HG03575 (cell line): ENCODE measurements around the gene NINL.
"Not testable (repeated sequence)": the region's sequence is repeated elsewhere in the genome, so short reads cannot be mapped to it uniquely, and the experiment has no call there.

ENCODE experiments used
- ATAC-seq: cut with Tn5 transposase; IDR thresholded peaks from one replicate; pipeline ENCODE4 v1.9.1; 2021; ENCODE audit not compliant: unreplicated experiment, insufficient number of reproducible peaks, low FRiP score; ENCODE audit errors: extremely low read depth

The NINL gene

DNA sequence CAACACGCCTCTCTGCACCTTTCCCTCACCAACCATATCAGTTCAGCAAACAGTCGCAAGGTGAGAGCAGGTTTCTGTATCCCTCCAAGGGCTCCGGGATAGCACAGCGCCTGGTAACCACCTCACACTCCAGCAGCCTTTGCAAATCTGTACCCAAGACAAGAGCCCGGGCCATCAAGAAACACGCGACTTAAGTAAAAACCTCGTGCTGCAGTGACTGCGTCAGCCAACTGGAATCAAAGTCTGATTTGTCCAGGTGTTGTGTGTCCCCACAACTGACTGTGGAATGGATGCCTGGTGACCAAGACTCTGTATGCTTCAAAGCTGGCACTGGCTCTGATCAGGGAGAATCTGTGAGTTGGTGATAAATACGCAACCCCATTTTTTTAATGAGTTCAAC, 74.1 kb downstream of the NINL start:
- ATAC-seq = no peak

DNA sequence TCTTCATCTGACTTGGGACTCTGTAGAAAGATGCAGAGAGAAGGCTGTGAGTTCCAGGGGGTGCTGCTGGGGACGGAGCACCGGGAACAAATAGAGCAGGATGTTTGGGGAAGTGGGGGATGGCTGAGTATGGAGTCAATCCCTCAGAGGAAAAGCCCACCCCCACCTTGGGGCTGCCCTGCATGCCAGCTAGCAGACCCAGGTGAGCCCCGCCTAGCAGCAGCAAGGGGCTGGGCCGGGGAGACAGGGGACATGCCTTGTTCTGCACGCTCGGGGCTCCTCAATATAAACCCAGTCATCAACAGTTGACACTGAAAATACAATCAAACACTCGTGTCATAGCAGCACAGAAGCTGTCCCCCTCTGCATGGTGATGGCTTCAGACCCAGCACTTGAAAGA, 74.6 kb downstream of the NINL start:
- ATAC-seq = no peak

DNA sequence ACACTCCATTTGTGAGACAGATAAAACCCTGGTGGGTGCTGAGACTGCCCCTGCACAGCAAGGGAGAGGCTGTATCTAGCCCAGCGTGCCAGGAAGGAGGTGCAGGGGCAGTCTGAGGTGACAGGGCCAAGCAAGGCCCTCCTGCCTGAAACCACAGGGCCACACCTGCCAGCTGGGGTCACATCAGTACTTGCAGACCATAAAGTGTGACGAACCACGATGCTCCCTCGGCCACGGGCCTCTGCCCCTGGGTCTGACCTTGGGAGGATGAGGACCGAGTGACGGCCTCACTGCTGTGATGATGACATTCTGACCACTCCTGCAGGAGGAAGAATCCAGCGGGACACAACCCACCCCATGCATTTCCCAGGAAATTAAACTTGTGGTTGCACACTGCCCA, 75.1 kb downstream of the NINL start:
- ATAC-seq = no peak

DNA sequence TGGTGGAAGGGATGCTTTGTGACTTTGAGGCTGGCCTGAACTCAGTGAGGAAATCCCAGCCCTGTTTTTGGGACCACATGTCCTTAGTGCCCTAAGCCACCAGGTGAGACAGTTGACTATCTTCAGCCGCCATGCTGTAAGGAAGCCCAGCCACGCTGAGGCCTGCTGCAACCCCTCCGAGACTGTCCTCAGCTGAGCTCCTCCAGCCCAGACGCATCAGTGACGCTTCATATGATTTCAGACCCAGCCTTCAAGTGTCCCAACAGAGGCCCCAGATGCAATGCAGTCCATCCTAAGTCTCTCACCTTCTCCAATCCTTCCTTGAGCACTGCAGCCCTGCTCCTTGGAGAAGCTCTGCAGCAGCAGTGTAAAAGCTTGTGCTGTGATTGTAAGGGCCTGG, 76.2 kb downstream of the NINL start:
- ATAC-seq = no peak

DNA sequence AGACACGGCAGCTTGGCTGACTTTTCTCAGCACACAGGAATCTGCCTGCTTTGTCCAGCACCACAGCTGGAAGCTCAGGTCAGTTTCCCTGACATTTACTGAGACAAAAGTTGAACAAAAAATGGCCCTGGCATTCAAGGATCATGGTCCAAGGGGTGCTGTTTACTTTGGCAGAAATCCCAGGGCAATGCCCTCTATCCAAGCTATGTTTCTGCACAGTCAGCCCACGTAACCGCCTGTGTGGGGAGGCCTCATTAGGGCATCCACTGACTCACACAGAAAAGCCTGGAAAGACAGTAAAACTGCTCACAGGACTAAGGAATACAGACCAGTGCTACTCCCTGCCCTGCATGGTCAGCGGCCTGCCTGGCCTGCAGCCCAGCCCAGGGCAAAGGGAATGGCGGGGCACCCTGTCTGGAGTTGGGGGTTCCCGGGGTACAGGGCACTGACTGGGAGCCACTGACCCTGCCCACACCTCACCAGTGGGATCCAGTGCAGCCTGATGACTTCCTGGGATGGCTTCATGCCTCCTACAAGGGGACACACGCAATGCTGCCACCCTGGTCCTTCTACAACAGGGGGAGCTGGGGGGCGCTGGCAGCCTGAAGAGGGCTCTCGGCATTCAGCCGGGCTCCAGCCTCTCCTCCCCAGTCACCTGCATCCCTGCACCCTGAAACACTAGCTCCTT, 77.1 kb downstream of the NINL start:
- ATAC-seq = no peak

DNA sequence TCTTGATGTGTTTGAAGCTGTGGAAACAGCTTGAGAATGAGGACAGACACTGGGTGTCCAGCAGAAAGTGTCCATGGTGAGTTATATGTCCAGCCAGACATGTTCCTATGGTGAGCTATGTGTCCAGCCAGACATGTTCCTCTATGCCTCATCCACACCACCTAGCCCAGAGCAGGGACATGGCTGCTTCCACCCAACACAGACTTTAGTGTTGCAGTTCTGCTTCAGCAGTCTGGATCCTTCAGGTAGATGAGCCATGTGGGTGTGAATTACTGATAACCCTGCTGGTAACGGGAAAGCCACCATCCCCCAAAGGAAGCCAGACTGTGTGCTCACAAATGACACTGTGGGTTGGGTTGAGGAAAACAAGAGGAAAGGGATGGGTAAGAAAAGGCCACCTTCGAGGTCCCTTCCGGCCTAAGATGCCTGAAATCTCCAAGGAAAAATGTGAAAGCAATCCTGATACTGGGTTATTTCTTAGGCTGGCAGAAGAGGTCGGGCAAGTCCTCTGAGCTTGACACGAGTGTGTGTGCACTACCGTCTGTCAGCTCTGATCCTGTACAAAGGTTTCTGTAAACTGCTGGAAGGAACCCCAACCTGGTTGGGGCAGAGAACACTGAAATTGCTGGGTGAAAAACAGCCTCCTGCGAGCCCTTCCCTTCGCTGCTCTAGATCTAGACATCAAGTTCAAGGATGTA, 77.8 kb downstream of the NINL start:
- ATAC-seq = no peak

DNA sequence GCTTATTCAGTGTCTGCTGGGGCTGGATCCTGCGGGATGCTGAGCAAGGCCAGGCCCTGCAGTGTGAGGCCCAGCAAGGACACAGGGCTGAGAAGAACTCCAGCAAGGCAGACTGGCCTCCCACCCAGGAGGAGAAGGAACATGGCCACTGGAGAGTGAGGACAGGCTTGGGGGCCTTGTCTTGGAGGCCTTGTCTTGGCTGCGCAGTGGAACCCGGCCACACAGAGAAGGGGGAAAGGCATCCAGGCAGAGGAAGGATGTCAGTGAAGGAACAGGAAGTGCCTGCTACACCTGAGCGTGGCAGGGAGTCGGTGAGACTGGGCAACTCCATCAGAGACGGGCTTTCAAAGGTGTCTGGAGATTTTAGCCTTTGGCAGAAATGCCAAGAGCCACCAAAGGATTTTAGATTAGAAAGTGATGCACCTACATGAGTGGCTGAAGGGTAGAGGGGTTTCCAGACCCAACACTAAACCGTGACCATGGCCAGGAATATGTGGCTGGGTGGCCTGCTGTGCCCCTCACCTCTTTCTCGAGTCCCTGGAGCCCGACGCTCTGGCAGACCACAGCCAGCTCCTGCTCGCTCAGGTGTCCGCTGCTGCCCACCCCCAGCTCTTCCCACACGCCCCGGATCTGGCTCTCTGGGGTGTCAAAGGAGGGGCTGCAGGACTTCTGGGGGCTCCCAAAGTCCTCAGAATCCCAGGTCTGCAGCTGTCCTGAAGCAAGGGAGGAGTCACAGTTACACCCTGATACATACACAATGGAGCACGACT, 80.8 kb downstream of the NINL start:
- ATAC-seq = no peak

DNA sequence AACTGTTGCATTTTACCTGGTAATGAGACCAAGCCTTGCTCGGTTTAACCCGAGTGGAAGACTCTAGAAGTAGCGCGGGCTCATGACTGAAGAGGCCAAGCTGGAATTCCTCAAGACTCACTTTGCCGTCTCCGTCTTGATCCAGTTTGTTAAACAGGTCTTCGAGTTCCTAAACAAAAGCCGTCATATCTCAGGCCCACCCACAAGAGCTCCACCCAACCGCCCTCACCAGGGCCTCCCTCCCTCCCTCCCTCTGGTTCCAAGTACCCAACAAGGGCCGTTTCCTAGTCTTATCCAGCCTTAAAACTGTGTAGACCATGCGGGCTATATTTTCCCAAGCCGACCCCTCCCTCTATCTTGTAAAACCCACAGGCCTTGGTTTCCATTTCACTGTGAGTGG, 81.4 kb downstream of the NINL start:
- no peak for ATAC-seq

DNA sequence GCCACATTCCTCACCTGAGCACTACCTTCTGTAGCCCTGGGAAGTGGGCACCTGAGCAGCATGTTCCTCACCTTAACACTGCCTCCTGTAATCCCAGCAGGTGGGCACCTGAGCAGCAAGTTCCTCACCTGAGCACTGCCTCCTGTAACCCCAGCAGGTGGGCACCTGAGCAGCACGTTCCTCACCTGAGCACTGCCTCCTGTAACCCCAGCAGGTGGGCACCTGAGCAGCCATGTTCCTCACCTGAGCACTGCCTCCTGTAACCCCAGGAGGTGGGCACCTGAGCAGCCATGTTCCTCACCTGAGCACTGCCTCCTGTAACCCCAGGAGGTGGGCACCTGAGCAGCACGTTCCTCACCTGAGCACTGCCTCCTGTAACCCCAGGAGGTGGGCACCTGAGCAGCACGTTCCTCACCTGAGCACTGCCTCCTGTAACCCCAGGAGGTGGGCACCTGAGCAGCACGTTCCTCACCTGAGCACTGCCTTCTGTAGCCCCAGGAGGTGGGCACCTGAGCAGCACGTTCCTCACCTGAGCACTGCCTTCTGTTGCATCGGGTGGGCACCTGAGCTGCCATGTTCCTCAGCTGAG, 82.2 kb downstream of the NINL start:
- not testable (repeated sequence) for ATAC-seq

DNA sequence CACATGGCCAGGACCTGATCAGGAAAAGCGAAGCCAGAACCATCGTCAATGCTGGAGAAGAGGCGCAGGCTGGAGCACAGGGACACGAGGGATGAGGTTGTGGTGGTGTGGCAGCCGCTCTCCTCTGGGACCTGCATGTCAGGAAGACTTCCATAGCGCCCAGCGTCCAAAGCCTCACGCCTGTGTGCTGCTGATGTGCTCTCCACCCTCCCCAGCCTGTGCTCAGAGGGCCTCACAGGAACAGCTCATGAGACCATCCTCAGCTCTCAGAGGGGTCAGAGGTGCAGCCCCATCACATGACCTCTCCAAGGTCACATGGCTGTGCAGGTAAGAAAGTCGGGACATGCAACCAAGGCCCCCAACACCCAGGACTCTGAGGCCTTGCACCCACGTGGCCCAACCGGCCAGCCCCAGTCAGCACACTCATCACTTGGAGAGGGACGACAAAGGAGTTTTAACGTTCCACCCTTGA, 84.4 kb downstream of the NINL start:
- no peak for ATAC-seq

DNA sequence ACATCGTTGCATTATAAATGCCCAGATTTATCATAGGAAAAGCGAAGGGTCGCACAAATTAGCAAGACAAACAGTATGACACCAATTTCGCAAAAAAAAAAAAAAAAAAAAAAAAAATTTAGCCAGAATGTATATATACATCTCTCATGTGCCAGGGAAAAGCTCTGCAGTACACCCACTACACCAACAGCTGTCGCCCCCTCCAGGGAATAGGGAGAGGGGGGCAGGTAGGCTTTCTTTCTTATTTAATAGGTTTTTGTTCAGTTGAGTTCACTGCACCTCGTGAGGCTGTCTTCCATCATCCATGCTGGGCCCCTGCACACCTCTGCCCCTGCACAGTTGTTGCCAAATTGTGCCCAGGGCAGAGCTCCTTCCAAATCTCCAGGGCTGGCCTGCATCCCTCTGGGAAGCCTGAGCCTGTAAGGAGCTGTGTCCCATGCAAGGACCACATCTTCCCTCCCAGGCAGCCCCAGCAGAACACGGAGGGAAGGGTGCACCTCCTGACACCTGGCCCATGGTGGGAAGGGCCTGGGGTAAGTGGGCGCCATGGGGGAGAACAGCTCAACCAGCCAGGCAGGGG, 85.4 kb downstream of the NINL start:
- no peak for ATAC-seq

DNA sequence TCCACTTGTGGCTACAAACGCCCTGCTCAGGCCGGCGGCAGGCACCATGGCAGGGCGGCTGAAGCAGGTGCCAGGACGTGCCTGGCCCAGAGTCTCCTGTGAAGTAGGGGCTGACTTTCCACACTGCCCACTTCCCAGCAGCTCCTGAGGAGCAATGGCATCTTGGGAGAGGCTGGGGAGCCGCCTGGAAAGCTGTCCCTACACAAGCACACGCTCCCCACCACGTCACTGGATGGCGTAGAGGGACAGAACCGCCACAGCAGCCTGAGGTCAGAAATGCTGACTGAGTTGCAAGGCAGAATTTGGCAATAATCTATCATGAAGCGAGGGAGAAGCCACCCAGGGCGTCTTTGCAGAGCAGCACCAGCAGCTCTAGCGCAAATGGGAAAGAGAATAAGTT, 86.3 kb downstream of the NINL start:
- no peak for ATAC-seq

DNA sequence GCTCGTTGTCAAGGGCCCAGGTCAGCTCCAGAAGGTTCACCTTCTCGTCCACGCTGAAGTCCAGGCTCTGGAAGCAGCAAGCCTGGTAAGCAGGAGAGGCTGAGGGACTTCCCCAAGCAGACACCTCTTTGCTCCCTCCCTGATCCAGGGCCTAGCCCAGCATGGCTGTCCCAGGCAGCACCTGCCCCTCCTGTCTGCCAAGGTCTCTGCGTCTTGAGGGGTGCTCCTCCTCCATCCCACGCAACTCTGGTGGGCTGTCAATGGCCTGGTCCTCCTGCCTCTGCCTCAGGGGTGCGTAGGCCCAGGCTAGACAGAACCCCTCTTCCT, 87.1 kb downstream of the NINL start:
- no peak for ATAC-seq

DNA sequence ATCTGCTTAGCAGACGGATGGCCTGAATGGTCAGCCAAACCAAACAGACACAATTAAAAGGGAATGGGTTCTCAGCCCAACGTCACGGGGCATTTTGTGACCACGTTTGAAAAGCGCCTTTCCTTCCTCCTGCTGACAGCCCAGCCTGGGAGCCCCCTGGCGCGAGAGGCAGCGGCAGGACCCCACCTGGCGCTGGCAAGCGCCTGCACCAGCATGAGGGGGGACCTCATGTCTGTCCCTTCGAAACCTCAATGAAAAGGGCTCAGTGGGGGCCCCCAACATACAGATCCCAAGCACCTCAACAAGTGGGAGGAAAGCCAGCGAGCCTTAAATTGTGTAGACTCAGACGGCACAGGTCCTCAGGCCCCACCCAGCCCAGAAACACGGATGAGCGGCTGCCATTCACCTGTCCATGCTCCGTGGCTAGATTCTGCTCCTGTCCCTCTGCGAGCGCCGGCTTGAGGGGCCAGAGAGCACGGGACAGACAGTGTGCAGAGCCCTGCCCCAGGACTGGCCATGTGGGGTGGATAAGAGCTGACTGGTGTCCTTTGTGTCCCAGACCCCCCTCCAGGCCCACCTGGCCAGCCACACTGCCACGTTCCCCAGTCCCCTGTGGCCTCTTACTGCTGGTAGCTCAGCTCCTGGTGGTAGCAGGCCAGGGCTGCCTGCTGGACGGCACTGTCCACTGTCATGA, 87.6 kb downstream of the NINL start:
- ATAC-seq = no peak

DNA sequence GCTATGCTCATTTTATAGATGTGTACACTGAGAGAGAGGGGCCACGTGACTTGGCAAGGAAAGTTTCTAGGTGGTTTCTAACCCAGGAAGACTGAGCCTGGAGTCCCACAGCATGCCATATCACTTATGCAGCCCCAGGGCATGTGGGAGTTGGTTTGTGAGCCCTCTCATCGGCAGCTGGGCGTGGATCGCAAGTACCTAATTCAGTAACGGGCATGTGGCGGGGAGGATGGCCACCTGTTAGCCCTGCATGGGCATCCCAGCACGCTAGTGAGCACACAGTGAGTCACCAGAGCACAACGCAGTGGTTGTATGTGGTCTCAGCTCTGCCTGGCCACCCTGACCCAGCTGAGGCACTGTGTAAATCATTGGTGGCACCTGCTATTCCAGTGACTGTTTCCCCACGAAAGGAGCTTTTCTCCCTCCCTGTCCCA, 88.3 kb downstream of the NINL start:
- ATAC-seq = no peak

DNA sequence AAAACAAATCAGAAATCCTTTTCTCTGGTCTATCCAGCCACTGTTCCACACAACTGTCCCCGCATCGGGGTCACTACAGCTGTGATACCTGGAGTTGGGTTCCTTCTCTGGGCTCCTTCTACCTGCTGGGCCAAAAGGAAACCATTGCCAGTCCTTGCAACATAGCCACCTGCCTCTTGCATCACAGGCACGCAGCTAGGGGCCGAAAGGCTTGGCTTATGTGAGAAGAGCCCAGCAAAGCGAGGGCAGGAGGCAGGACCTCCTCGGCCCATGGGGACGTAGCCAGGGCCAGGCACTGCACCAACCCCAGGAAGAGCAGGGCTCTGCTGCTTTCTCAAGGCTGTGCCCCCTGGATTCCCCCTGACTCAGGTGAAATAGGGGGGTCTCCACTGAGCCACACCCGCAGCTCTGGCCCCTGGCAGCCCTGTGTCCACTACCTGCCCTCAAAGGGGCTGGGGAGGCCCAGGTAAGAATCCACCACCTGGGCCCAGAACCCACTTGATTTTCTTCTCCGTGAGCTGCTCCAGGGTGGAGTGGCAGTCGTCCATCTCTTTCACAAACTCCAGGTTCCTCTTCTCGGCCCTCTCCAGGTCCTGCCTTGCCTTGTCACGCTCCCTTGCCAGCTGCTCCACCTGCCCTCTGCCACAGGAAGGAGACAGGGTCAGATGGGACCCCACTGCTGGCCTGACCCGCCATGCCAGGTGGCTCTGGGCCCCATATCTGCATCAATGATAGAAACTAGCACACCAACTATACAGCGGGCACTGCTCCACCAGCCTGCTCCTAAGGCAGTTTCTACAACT, 89.0 kb downstream of the NINL start:
- ATAC-seq = no peak

DNA sequence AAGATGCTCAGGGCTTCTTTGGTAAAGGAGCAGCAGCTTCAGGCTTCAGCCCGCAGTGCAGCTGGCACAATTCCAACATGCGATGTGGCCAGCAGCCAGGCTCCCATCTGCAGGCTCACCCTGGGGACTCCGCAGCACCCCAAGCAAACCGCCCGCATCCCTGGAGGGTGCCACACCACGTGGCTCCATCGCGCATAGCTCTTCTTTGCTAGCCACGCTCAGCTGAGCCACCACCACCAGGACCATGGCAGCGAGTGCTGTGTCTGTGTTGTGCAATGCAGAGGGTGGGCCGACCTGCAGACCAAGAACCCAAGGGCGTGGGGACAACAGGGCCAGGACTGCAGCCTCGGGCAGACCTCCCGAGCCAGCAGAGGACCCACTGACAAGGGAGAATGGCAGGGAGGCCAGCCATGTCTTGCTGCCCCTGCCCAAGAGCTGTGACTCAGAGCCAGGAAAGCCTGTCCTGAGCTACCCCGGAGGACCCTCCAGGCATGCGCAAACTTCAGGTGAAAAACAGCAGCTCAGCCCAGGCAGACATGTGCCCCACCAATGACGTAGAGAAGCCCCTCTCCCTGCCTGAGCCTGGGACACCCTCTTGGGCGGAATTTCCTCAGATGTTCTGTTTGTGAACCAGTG, 90.0 kb downstream of the NINL start:
- ATAC-seq = no peak
